ENCODE results near the gene SIN3A. TPM values are rescaled to one million over a fixed set of nuclear protein-coding genes. Genes with fewer than 3 reads are reported as not detected.

SIN3A gene
- total and polyA plus RNA-seq, 4 donors, result 6.8 to 21.9 (median 13.3) TPM

GRCh38 chr15:75428152-75428551, 23.3 kb downstream of the SIN3A start (continued):
- TF ChIP-seq ZBTB33 (IDR thresholded peaks at IDR 0.05) (no peak), GABPA (IDR thresholded peaks at IDR 0.05 in 1 of 2, conservative IDR thresholded peaks at IDR 0.05 in 1 of 2) (no peak), FOXA1 (IDR thresholded peaks at IDR 0.05) (no peak)

- peaks cover 8 to 39% (median 31%) of the 10 kb centered on the region in 4 donors for H3K36me3 ChIP-seq (ENCODE audit: control insufficient read depth in 4 of 4, insufficient read depth in 3 of 4, low read depth in 1 of 4, low read length in 3 of 4)
Observed at GRCh38 chr15:75425966-75426500, 25.5 kb downstream of the SIN3A start.

GRCh38 chr15:75422554-75422953, 28.9 kb downstream of the SIN3A start:
- no peak for DNase-seq (ENCODE audit: low spot score)
- H3K36me3 ChIP-seq (ENCODE audit: control insufficient read depth in 4 of 4, insufficient read depth in 3 of 4, low read depth in 1 of 4, low read length in 3 of 4), result peaks cover 4 to 27% (median 15%) of the 10 kb centered on the region in 4 donors
- 97% methylated on average over 5 of the region's 5 CpGs for WGBS
- TF ChIP-seq HNF4G (IDR thresholded peaks at IDR 0.05) (no peak), YY1 (IDR thresholded peaks at IDR 0.05) (no peak), CTCF (IDR thresholded peaks at IDR 0.05; ENCODE audit: low read depth, low read length, missing input control) (no peak), FOXA2 (IDR thresholded peaks at IDR 0.05) (no peak), RAD21 (IDR thresholded peaks at IDR 0.05) (no peak), REST (IDR thresholded peaks at IDR 0.05) (no peak), HNF4A (conservative IDR thresholded peaks at IDR 0.05) (no peak), ATF3 (IDR thresholded peaks at IDR 0.05) (no peak), SP1 (IDR thresholded peaks at IDR 0.05) (no peak), JUND (IDR thresholded peaks at IDR 0.05) (no peak), ZBTB33 (IDR thresholded peaks at IDR 0.05) (no peak), TAF1 (conservative IDR thresholded peaks at IDR 0.05) (no peak), EGR1 (IDR thresholded peaks at IDR 0.05; ENCODE audit: low read depth in 2 of 2) (no peak), NR2F2 (IDR thresholded peaks at IDR 0.05) (no peak), RXRA (IDR thresholded peaks at IDR 0.05) (no peak)
- H3K4me1 ChIP-seq (ENCODE audit: control insufficient read depth in 4 of 4, insufficient read depth in 4 of 4, low read length in 3 of 4), result no peaks in the 10 kb centered on the region
- H3K9me3 ChIP-seq (ENCODE audit: control insufficient read depth in 4 of 4, low read length in 3 of 4), result no peaks in the 10 kb centered on the region
- H3K27me3 ChIP-seq (ENCODE audit: control insufficient read depth in 4 of 4, insufficient read depth in 4 of 4, low read length in 3 of 4), result no peaks in the 10 kb centered on the region
- no peak overlapping the region for H3K27ac ChIP-seq (ENCODE audit: low read depth in 1 of 2, low read length in 2 of 2)
- H3K4me3 ChIP-seq (ENCODE audit: low read depth in 1 of 3, low read length in 3 of 3), result no peak overlapping the region
- no peak overlapping the region for H3K9ac ChIP-seq (ENCODE audit: low read depth in 1 of 2, low read length in 2 of 2)

More at GRCh38 chr15:75425966-75426500, 25.5 kb downstream of the SIN3A start:
- Histone ChIP-seq H3K4me3 (ENCODE audit: low read depth in 1 of 3, low read length in 3 of 3) (no peak overlapping the region), H3K9me3 (ENCODE audit: control insufficient read depth in 4 of 4, low read length in 3 of 4) (no peaks in the 10 kb centered on the region), H3K27me3 (ENCODE audit: control insufficient read depth in 4 of 4, insufficient read depth in 4 of 4, low read length in 3 of 4) (no peaks in the 10 kb centered on the region), H3K27ac (ENCODE audit: low read depth in 1 of 2, low read length in 2 of 2) (no peak overlapping the region), H3K9ac (ENCODE audit: low read depth in 1 of 2, low read length in 2 of 2) (no peak overlapping the region), H3K4me1 (ENCODE audit: control insufficient read depth in 4 of 4, insufficient read depth in 4 of 4, low read length in 3 of 4) (no peaks in the 10 kb centered on the region)
- TF ChIP-seq RXRA (IDR thresholded peaks at IDR 0.05), result no peak
- no peak for TF ChIP-seq ATF3 (IDR thresholded peaks at IDR 0.05)
- no peak for TF ChIP-seq FOXA2 (IDR thresholded peaks at IDR 0.05)
- TF ChIP-seq TAF1 (conservative IDR thresholded peaks at IDR 0.05), result no peak
- TF ChIP-seq SP1 (IDR thresholded peaks at IDR 0.05), result no peak
- 69% methylated on average over 3 of the region's 3 CpGs for WGBS
- DNase-seq (ENCODE audit: low spot score), result no peak
